SU-DHL-6 (cell line): ENCODE results near the gene API5.

Source experiments
- H2AFZ ChIP-seq: fragments of 200-600 bp; sonication (generic); 2 replicates; pipeline ENCODE4 v1.6.1; 2014; ENCODE audit warnings: low read depth, mild to moderate bottlenecking, moderate library complexity, mixed read lengths, antibody characterized with exemption, low read length; ENCODE audit not compliant: severe bottlenecking
- H3F3A ChIP-seq: fragments of 200-600 bp; shearing (Covaris generic); 2 replicates; pipeline ENCODE4 v1.6.0; 2016; ENCODE audit warnings: antibody characterized with exemption, mild to moderate bottlenecking; ENCODE audit not compliant: insufficient read depth
- H3K27ac ChIP-seq: fragments of 200-600 bp; sonication (generic); 2 replicates; pipeline ENCODE4 v1.5.1; 2016; ENCODE audit warnings: low read depth, mild to moderate bottlenecking, low read length, moderate library complexity, mixed read lengths
- H3K27me3 ChIP-seq: fragments of 200-600 bp; sonication (generic), shearing (Covaris generic); 2 replicates; pipeline ENCODE4 v1.6.0; 2014; ENCODE audit warnings: mild to moderate bottlenecking, low read length
- H3K36me3 ChIP-seq: fragments of 200-600 bp; sonication (generic); 2 replicates; pipeline ENCODE4 v1.6.1; 2014; ENCODE audit warnings: mild to moderate bottlenecking, low read length, mixed read lengths
- H3K4me2 ChIP-seq: fragments of 300-600, 200-600 bp; shearing (Covaris generic), sonication (generic); 2 replicates; pipeline ENCODE4 v1.6.0; 2014; ENCODE audit warnings: low read length, low read depth, mild to moderate bottlenecking; ENCODE audit not compliant: poor library complexity, severe bottlenecking
- H3K4me3 ChIP-seq: fragments of 200-600 bp; sonication (generic); 2 replicates; pipeline ENCODE4 v1.5.1; 2014; ENCODE audit warnings: antibody characterized with exemption, low read length, mild to moderate bottlenecking, mixed read lengths; ENCODE audit not compliant: insufficient read depth, poor library complexity, severe bottlenecking
- H3K79me2 ChIP-seq: fragments of 200-600 bp; sonication (generic); 2 replicates; pipeline ENCODE4 v1.6.1; 2014; ENCODE audit warnings: mild to moderate bottlenecking, low read length, moderate library complexity; ENCODE audit not compliant: insufficient read depth
- H3K9ac ChIP-seq: fragments of 200-600 bp; sonication (generic); 2 replicates; pipeline ENCODE4 v1.7.0; 2014; ENCODE audit warnings: mild to moderate bottlenecking, low read length
- H3K9me2 ChIP-seq: fragments of 200-600 bp; sonication (generic); replicated peaks from 2 replicates; pipeline ENCODE4 v1.6.1; 2014; ENCODE audit warnings: low read length; ENCODE audit not compliant: insufficient read depth
- H3K9me3 ChIP-seq: fragments of 200-600 bp; sonication (generic); 2 replicates; pipeline ENCODE4 v1.6.1; 2014; ENCODE audit warnings: low read length, mixed read lengths; ENCODE audit not compliant: insufficient read depth
- H4K20me1 ChIP-seq: fragments of 200-600 bp; sonication (generic); 2 replicates; pipeline ENCODE4 v1.6.1; 2014; ENCODE audit warnings: low read depth, mild to moderate bottlenecking, antibody characterized with exemption, low read length, moderate library complexity, mixed read lengths
- CTCF ChIP-seq: fragments of 200-600 bp; sonication (generic); IDR thresholded peaks from one replicate; pipeline ENCODE4 v1.5.1; 2017; ENCODE audit warnings: antibody characterized with exemption, mild to moderate bottlenecking, low read length, moderate library complexity; ENCODE audit not compliant: insufficient read depth, poor library complexity, severe bottlenecking
- EZH2phosphoT487 ChIP-seq: fragments of 200-600 bp; sonication (generic), shearing (Covaris generic); conservative IDR thresholded peaks from 2 replicates; pipeline ENCODE4 v1.6.1; 2018; ENCODE audit warnings: mild to moderate bottlenecking, antibody characterized with exemption, low read length, moderate library complexity, mixed read lengths

The API5 gene

GRCh38 chr11:43269254-43269918 is 42.4 kb upstream of the API5 start:
- H3K4me3 ChIP-seq, result no peak overlapping the region
- no peak overlapping the region for H3K27ac ChIP-seq
- H4K20me1 ChIP-seq, result no peaks in the 10 kb centered on the region
- no peaks in the 10 kb centered on the region; the same call in 1 of the 2 replicates for H3K9me3 ChIP-seq
- H3K9me2 ChIP-seq, result no peaks in the 10 kb centered on the region
- H3K27me3 ChIP-seq, result no peaks in the 10 kb centered on the region
- H3K36me3 ChIP-seq, result no peaks in the 10 kb centered on the region
- H3F3A ChIP-seq, result no peaks in the 10 kb centered on the region
- no peak overlapping the region for H3K9ac ChIP-seq
- H2AFZ ChIP-seq, result no peak overlapping the region
- TF ChIP-seq EZH2phosphoT487, result no peak
- TF ChIP-seq CTCF, result no peak
- H3K4me2 ChIP-seq, result no peak overlapping the region
- H3K79me2 ChIP-seq, result no peaks in the 10 kb centered on the region

GRCh38 chr11:43270468-43270867 is 41.3 kb upstream of the API5 start:
- no peak for TF ChIP-seq CTCF
- TF ChIP-seq EZH2phosphoT487, result no peak
- no peak overlapping the region for H2AFZ ChIP-seq
- H3K4me2 ChIP-seq, result no peak overlapping the region
- H3F3A ChIP-seq, result no peaks in the 10 kb centered on the region
- H3K4me3 ChIP-seq, result no peak overlapping the region
- no peaks in the 10 kb centered on the region for H3K36me3 ChIP-seq
- H4K20me1 ChIP-seq, result no peaks in the 10 kb centered on the region
- H3K9me2 ChIP-seq, result no peaks in the 10 kb centered on the region
- no peaks in the 10 kb centered on the region for H3K79me2 ChIP-seq
- no peaks in the 10 kb centered on the region; the same call in 1 of the 2 replicates for H3K9me3 ChIP-seq
- no peaks in the 10 kb centered on the region for H3K27me3 ChIP-seq
- no peak overlapping the region for H3K27ac ChIP-seq
- H3K9ac ChIP-seq, result no peak overlapping the region

GRCh38 chr11:43278193-43278956 is 33.4 kb upstream of the API5 start:
- TF ChIP-seq EZH2phosphoT487 (no peak), CTCF (no peak)
- Histone ChIP-seq H3K9me2 (no peaks in the 10 kb centered on the region), H3K9ac (no peak overlapping the region)

More at GRCh38 chr11:43278193-43278956, 33.4 kb upstream of the API5 start:
- H4K20me1 ChIP-seq, result no peaks in the 10 kb centered on the region
- no peak overlapping the region for H3K27ac ChIP-seq
- H3K79me2 ChIP-seq, result no peaks in the 10 kb centered on the region
- no peaks in the 10 kb centered on the region for H3K36me3 ChIP-seq
- H3K4me2 ChIP-seq, result no peak overlapping the region
- H3K9me3 ChIP-seq, result no peaks in the 10 kb centered on the region; the same call in 1 of the 2 replicates
- H2AFZ ChIP-seq, result no peak overlapping the region
- H3F3A ChIP-seq, result no peaks in the 10 kb centered on the region
- no peaks in the 10 kb centered on the region for H3K27me3 ChIP-seq
- no peak overlapping the region for H3K4me3 ChIP-seq
